ENCODE results near the gene INTS7. TPM values are rescaled to one million over a fixed set of nuclear protein-coding genes. Genes with fewer than 3 reads are reported as not detected.

Gene INTS7
- total RNA-seq, 6 donors from 2014 or later = 8.3 to 16.7 (median 14.6) TPM

DNA sequence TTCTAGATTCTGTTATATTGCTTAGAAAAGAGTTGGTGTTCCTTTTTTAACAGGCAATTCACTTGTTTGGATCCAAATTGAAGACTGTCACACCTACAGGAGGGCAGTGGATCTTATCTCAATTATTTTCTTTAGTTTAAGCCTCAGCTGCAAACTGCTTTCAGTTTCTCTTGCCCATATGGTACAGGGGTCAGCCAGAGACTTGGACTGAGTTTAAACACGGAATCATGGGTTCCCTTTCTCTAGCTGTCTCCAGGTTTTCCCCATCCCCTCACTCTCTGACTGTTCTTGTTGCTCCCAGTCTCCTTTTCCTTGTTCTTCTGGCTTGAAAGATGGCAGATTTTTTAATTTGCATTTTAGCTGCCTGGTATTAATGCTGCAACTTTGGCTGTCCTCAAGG is 18.6 kb upstream of the INTS7 start:
- DNase-seq (no peak), ATAC-seq (ENCODE audit: low FRiP score in 2 of 2) (no peak)
- 76 to 81% methylated on average over 1 of the region's 1 CpG for WGBS, 2 donors
- no peaks in the 10 kb centered on the region for H3K27me3 ChIP-seq
- H3K27ac ChIP-seq = no peak overlapping the region
- H3K36me3 ChIP-seq = no peaks in the 10 kb centered on the region
- no peaks in the 10 kb centered on the region for H3K4me1 ChIP-seq
- no peak for TF ChIP-seq POLR2AphosphoS5 (IDR thresholded peaks at IDR 0.05)
- TF ChIP-seq, protein P1, sequence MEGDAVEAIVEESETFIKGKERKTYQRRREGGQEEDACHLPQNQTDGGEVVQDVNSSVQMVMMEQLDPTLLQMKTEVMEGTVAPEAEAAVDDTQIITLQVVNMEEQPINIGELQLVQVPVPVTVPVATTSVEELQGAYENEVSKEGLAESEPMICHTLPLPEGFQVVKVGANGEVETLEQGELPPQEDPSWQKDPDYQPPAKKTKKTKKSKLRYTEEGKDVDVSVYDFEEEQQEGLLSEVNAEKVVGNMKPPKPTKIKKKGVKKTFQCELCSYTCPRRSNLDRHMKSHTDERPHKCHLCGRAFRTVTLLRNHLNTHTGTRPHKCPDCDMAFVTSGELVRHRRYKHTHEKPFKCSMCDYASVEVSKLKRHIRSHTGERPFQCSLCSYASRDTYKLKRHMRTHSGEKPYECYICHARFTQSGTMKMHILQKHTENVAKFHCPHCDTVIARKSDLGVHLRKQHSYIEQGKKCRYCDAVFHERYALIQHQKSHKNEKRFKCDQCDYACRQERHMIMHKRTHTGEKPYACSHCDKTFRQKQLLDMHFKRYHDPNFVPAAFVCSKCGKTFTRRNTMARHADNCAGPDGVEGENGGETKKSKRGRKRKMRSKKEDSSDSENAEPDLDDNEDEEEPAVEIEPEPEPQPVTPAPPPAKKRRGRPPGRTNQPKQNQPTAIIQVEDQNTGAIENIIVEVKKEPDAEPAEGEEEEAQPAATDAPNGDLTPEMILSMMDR (IDR thresholded peaks at IDR 0.05) = no peak
- no peak for TF ChIP-seq EP300 (IDR thresholded peaks at IDR 0.05)
- no peak for TF ChIP-seq POLR2A (IDR thresholded peaks at IDR 0.05)
- no peak overlapping the region for H3K4me3 ChIP-seq
- no peaks in the 10 kb centered on the region for H3K9me3 ChIP-seq

GRCh38 chr1:212045981-212046380 is 10.6 kb upstream of the INTS7 start:
- Histone ChIP-seq H3K9me3 (no peaks in the 10 kb centered on the region), H3K27me3 (no peaks in the 10 kb centered on the region), H3K4me1 (no peaks in the 10 kb centered on the region), H3K36me3 (no peaks in the 10 kb centered on the region), H3K27ac (no peak overlapping the region), H3K4me3 (no peak overlapping the region)
- no peak for TF ChIP-seq POLR2AphosphoS5 (IDR thresholded peaks at IDR 0.05)
- TF ChIP-seq, protein P1 (IDR thresholded peaks at IDR 0.05) = no peak
- no peak for TF ChIP-seq POLR2A (IDR thresholded peaks at IDR 0.05)
- TF ChIP-seq EP300 (IDR thresholded peaks at IDR 0.05) = no peak
- 91 to 98% methylated on average over 2 of the region's 2 CpGs for WGBS, 2 donors
- DNase-seq = no peak
- no peak for ATAC-seq (ENCODE audit: low FRiP score in 2 of 2)

DNA sequence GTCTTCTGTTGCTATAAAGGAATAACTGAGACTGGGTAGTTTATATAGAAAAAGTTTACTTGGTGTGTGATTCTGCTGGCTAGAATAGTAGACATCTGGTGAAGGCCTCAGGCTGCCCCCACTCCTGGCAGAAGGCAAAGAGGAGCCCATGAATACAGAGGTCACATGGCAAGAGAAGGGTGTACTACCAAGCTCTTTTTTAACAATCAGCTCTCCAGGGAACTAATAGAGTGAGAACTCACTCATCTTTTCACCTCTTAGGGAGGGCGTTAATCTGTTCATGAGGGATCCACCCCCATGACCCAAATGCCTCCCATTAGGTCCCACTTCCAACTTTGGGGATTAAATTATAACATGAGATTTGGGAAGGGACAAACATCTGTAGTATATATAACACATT is 9.5 kb upstream of the INTS7 start:
- TF ChIP-seq POLR2AphosphoS5 (IDR thresholded peaks at IDR 0.05) (no peak), EP300 (IDR thresholded peaks at IDR 0.05) (no peak), POLR2A (IDR thresholded peaks at IDR 0.05) (no peak)
- TF ChIP-seq, protein P1 (IDR thresholded peaks at IDR 0.05) = no peak
- no peak for DNase-seq
- Histone ChIP-seq H3K36me3 (no peaks in the 10 kb centered on the region), H3K27me3 (no peaks in the 10 kb centered on the region), H3K4me1 (no peaks in the 10 kb centered on the region), H3K4me3 (no peak overlapping the region), H3K9me3 (no peaks in the 10 kb centered on the region), H3K27ac (no peak overlapping the region)
- WGBS, 2 donors = 92 to 100% methylated on average over 1 of the region's 1 CpG
- no peak for ATAC-seq (ENCODE audit: low FRiP score in 2 of 2)

DNA sequence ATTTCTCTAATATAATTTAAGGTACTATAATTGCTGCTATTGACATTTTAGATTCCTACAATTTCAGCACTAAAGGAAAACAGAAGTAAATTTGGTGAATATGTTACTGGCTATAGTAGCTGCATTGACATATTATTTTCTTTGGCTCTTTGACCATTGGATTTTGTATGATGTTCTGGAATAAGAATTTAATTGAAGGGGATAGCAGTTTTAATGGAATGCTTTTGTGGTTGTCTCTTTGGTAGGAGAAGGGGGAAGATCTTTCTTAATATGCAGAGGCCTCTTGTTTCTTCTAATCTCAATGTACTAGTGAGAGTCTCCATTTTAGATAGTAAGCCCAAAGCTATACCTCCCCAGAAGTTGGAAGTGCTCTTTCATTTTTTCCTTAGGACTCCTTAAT is 7.1 kb upstream of the INTS7 start:
- H3K9me3 ChIP-seq = no peaks in the 10 kb centered on the region
- TF ChIP-seq, protein P1 (IDR thresholded peaks at IDR 0.05) = no peak
- TF ChIP-seq POLR2A (IDR thresholded peaks at IDR 0.05) (no peak), EP300 (IDR thresholded peaks at IDR 0.05) (no peak), POLR2AphosphoS5 (IDR thresholded peaks at IDR 0.05) (no peak)
- no peak overlapping the region for H3K27ac ChIP-seq
- DNase-seq (no peak), ATAC-seq (ENCODE audit: low FRiP score in 2 of 2) (no peak)
- H3K27me3 ChIP-seq = no peaks in the 10 kb centered on the region
- H3K36me3 ChIP-seq = no peaks in the 10 kb centered on the region
- H3K4me3 ChIP-seq = no peak overlapping the region
- no peaks in the 10 kb centered on the region for H3K4me1 ChIP-seq

DNA sequence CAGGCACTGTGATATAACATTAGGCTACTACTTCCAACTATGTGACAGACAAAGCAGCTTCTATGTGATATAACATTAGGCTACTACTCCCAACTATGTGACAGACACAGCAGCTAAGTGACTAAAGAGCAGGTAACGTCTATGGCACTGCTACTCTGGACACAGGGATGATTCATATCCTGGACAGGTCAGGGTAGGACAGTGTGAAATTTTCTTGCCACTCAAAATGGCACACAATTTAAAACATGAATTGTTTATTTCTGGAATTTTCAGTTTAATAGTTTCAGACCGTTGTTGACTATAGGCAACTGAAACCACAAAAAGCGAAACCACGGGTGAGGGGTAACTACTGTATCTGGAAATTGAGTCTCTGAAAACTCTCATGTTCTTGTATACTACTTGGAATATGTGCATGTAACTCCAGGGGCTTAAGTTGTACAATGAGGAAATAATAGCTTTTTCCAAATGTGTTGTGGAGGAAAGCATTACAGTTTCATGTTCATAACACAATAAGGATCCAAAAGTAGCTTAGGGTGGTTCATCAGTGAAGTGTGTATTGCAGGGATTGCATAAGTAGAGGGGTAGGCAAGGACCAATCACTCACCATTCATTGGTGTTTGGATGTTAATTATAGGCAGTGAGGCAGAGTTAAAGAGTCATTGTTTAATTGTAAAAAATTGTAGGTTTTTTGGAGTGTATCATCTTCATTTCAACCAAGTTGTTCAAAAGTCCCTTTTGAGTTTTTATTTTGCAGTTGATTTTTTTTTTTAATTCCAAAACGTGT is 5.5 kb upstream of the INTS7 start:
- H3K27ac ChIP-seq = no peak overlapping the region
- H3K9me3 ChIP-seq = no peaks in the 10 kb centered on the region
- no peaks in the 10 kb centered on the region for H3K36me3 ChIP-seq
- peaks cover 0 to 7% (median 6%) of the 10 kb centered on the region in 4 donors for H3K4me1 ChIP-seq
- H3K27me3 ChIP-seq = no peaks in the 10 kb centered on the region
- DNase-seq (no peak), ATAC-seq (ENCODE audit: low FRiP score in 2 of 2) (no peak)
- no peak overlapping the region for H3K4me3 ChIP-seq
- TF ChIP-seq POLR2A (IDR thresholded peaks at IDR 0.05) = no peak
- TF ChIP-seq, protein P1 (IDR thresholded peaks at IDR 0.05) = no peak
- no peak for TF ChIP-seq EP300 (IDR thresholded peaks at IDR 0.05)
- no peak for TF ChIP-seq POLR2AphosphoS5 (IDR thresholded peaks at IDR 0.05)
- WGBS, 2 donors = 60 to 75% methylated on average over 5 of the region's 5 CpGs

All from upper lobe of left lung (tissue), 6 donors.